Mammary epithelial cell (primary cell): Measurements from ENCODE around the gene BTF3.

Source experiments
- CTCF ChIP-seq, 2 donors: IDR thresholded peaks in 1 of 2; conservative IDR thresholded peaks in 1 of 2; 2 replicates each; pipeline ENCODE4 v1.5.1; 2011 to 2012; ENCODE audit warnings: inconsistent platforms in 2 of 2, low read length in 2 of 2, mild to moderate bottlenecking in 2 of 2, control low read depth in 1 of 2, low read depth in 1 of 2; ENCODE audit not compliant: insufficient read depth in 1 of 2; ENCODE audit errors: extremely low read depth in 1 of 2
- EZH2 ChIP-seq: IDR thresholded peaks from 2 replicates; pipeline ENCODE4 v1.6.1; 2012; ENCODE audit warnings: low read length, inconsistent platforms, borderline replicate concordance

GRCh38 chr5:73494721-73495120 is 3.5 kb upstream of the BTF3 start:
- TF ChIP-seq CTCF (conservative IDR thresholded peaks at IDR 0.05 in 1 of 2, IDR thresholded peaks at IDR 0.05 in 1 of 2; ENCODE audit: extremely low read depth in 1 of 2, insufficient read depth in 1 of 2, low read depth in 1 of 2, low read length in 2 of 2) = no peak
- no peak for TF ChIP-seq EZH2
